Measurements from ENCODE around the gene STK32B.
"Not testable (repeated sequence)": the region's sequence is repeated elsewhere in the genome, so short reads cannot be mapped to it uniquely, and the experiment has no call there.

STK32B gene

DNA sequence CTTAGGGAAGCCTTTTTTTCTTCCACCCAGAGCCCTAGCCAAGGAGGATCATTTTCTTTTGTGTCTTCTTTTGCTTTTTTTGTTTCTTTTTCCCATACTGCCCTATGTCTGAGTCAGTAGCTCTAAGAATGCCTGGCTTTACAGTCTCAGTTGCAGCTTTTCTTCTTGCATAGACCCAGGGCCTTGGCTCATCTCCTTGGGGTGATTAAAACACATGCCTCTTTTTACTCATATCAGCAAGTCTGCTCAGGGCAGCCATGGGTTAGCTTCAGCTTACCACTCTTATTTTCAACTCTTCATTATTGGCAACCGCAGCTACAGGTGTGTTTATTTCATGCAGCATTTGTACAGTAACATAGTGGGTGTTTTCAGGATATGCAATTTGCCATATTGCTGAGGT is 196.5 kb downstream of the STK32B start:
- in situ Hi-C loops (cut with HindIII; ENCODE audit: low sequenced_read_pairs), result no loop called here

DNA sequence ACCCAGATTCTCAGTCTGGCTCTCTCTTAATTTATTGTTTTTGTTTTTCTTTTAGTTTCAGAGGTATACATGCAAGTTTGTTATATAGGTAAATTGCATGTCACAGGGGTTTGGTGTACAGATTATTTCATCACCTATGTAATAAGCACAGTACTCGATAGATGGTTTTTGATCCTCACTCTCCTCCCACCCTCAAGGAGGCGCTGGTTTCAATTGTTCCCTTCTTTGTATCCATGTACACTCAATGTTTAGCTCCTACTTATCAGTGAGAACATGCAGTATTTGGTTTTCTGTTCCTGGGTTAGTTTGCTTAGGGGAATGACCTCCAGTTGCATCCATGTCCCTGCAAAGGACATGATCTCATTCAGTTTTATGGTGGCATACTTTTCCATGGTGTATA is 198.4 kb downstream of the STK32B start:
- in situ Hi-C loops (cut with HindIII; ENCODE audit: low sequenced_read_pairs), result no loop called here

GRCh38 chr4:5250536-5250935 is 199.3 kb downstream of the STK32B start:
- in situ Hi-C loops (cut with HindIII; ENCODE audit: low sequenced_read_pairs), result not testable (repeated sequence)

GRCh38 chr4:5256421-5256820 is 205.1 kb downstream of the STK32B start:
- in situ Hi-C loops (cut with HindIII; ENCODE audit: low sequenced_read_pairs), result no loop called here

GRCh38 chr4:5257086-5257485 is 205.8 kb downstream of the STK32B start:
- in situ Hi-C loops (cut with HindIII; ENCODE audit: low sequenced_read_pairs), result no loop called here

DNA sequence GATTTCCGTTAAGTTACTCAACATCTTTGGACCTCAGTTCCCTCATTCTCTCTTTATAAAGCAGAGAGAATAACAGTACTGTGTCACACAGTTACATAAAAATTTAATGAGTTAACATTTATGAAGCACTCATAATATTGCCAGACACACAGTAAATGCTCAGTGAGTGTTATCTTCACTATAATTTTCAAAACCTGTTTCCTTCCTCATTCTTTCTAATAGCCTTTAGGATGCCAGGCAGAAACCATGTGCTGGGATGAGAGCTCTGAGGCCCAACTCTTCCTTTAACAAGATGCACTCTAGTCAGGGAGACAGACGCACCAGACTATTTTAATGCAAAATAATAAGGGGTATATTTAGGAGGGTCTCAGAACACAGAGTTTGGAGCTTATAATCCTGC is 208.2 kb downstream of the STK32B start:
- in situ Hi-C loops (cut with HindIII; ENCODE audit: low sequenced_read_pairs), result no loop called here

DNA sequence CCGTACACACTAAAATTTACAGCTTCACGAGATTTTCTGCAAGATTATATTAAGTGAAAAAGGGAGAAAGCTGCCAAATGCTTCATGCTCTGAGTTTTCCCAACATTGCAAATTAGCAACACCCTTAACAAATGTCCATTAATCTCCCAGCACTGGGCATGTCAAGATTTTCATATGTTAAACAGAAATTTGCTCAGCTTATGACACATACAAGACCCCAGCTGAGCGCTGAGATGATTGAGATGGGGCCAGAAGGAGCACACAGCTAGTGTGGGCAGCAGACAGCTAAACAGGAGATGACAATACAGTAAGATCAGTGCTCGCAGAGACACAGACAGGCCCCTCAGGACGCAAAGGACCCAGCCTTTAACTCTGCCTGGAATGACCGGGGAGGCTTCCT is 208.8 kb downstream of the STK32B start:
- in situ Hi-C loops (cut with HindIII; ENCODE audit: low sequenced_read_pairs), result no loop called here

DNA sequence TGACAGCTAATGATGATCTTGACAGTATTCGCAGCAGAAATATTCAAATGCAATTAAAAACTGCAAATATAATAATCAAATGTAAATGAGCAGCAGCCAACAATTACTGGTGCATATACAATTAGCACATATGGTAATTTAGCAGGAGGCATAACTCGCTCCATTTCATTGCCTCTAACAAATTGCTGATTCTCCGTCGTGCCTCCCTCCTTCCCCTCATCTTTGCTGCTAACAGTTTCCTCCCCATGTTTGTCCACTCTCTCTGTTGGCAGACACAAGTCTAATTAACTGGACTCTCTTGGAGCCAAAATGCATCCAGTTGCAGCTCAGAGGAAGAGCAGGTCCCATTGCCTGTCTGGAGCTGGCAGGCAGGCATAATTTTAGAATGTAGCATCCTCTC is 210.6 kb downstream of the STK32B start:
- in situ Hi-C loops (cut with HindIII; ENCODE audit: low sequenced_read_pairs), result no loop called here

DNA sequence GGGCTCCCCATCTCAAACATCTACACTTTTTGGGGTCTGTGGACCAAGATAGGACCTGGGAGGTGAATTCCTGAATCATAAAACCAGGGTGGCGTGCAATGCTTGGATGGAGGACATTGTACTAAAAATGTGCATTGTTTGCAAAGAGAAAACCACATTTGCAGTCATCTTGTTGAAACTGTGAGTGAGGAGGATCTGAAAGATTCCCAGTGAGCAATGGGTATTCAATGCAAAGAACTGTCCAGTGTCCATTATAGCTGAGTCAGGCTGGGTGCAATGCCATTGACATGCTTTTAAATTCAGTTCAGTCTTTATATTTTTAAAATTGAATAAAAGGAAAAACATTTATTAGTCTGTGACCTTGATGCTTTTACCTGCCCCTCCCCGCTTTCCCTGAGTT is 215.7 kb downstream of the STK32B start:
- in situ Hi-C loops (cut with HindIII; ENCODE audit: low sequenced_read_pairs), result no loop called here

GRCh38 chr4:5267408-5267807 is 216.1 kb downstream of the STK32B start:
- in situ Hi-C loops (cut with HindIII; ENCODE audit: low sequenced_read_pairs), result no loop called here

- in situ Hi-C loops (cut with HindIII; ENCODE audit: low sequenced_read_pairs), result no loop called here
These were observed 225.3 kb downstream of the STK32B start for GRCh38 chr4:5276475-5277075.

- in situ Hi-C loops (cut with HindIII; ENCODE audit: low sequenced_read_pairs), result no loop called here
These were observed 225.8 kb downstream of the STK32B start for GRCh38 chr4:5277079-5277478.

- in situ Hi-C loops (cut with HindIII; ENCODE audit: low sequenced_read_pairs), result no loop called here
These were observed 226.9 kb downstream of the STK32B start for GRCh38 chr4:5278213-5278612.

DNA sequence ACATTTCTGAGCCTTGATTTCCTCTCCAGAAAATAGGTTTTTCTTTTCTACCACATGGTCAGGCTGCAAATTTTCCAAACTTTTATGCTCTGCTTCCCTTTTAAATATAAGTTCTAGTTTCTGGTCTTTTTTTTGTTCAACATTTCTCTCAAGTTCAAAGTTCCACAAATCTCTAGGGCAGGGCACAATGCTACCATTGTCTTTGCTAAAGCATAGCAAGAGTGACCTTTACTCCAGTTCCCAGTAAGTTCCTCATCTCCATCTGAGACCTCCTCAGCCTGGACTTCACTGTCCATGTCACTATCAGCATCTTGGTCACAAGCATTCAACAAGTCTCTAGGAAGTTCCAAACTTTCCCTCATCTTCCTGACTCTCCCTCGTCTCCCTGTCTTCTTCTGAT is 228.8 kb downstream of the STK32B start:
- in situ Hi-C loops (cut with HindIII; ENCODE audit: low sequenced_read_pairs), result not testable (repeated sequence)

GRCh38 chr4:5280828-5281227 is 229.5 kb downstream of the STK32B start:
- in situ Hi-C loops (cut with HindIII; ENCODE audit: low sequenced_read_pairs), result no loop called here

GRCh38 chr4:5283837-5284236 is 232.6 kb downstream of the STK32B start:
- in situ Hi-C loops (cut with HindIII; ENCODE audit: low sequenced_read_pairs), result no loop called here

- in situ Hi-C loops (cut with HindIII; ENCODE audit: low sequenced_read_pairs), result no loop called here
These were observed 233.2 kb downstream of the STK32B start for GRCh38 chr4:5284517-5284916.

- in situ Hi-C loops (cut with HindIII; ENCODE audit: low sequenced_read_pairs), result no loop called here
These were observed 240.8 kb downstream of the STK32B start for GRCh38 chr4:5292101-5292500.

DNA sequence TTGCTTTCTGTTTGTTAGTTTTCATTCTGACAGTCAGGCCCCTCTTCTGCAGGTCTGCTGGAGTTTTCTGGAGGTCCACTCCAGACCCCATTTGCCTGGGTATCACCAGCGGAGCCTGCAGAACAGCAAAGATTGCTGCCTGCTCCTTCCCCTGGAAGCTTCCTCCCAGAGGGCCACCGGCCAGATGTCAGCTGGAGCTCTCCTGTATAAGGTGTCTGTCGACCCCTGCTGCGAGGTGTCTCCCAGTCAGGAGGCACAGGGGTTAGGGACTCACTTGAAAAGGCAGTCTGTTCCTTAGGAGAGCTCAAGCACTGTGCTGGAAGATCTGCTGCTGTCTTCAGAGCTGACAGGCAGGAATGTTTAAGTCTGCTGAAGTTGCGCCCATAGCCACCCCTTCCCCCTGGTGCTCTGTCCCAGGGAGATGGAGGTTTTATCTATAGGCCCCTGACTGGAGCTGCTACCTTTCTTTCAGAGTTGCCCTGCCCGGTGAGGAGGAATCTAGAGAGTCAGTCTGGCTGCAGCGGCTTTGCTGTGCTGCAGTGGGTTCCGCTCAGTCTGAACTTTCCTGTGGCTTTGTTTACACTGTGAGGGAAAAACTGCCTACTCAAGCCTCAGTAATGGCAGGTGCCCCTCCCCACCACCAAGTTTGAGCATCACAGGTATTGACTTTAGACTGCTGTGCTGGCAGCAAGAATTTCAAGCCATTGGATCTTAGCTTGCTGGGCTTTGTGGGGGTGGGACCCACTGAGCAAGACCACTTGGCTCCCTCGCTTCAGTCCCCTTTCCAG is 246.9 kb downstream of the STK32B start:
- in situ Hi-C loops (cut with HindIII; ENCODE audit: low sequenced_read_pairs), result not testable (repeated sequence)

GRCh38 chr4:5300283-5300682 is 249.0 kb downstream of the STK32B start:
- in situ Hi-C loops (cut with HindIII; ENCODE audit: low sequenced_read_pairs), result no loop called here

DNA sequence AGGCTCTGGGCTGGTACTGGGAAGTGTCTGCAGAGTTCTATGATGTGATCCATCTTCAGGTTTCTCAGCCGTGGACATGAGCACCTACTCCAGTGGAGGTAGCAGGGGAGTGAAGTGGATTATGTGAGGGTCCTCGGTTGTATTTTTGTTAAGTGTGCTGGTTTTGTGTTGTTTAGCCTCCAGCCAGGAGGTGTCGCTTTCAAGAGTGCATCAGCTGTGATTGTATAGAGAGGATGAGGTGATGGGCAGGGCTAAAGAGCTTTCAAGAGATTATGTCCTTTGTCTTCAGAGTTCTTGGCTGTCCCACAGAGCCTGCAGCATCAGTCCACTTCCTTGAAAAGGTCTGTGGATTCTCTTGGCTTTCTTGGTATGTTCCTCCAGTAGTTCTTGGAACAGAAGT is 256.6 kb downstream of the STK32B start:
- in situ Hi-C loops (cut with HindIII; ENCODE audit: low sequenced_read_pairs), result no loop called here

- in situ Hi-C loops (cut with HindIII; ENCODE audit: low sequenced_read_pairs), result no loop called here
These were observed 271.0 kb downstream of the STK32B start for GRCh38 chr4:5322321-5322720.

Measured in DLD1 (cell line).